Esophagus muscularis mucosa (tissue), 4 donors: Measurements from ENCODE around the gene SEC16A. TPM values are rescaled to one million over a fixed set of nuclear protein-coding genes. Genes with fewer than 3 reads are reported as not detected.
A peak's percentile ranks its signal among the peaks of the same experiment; 100 is the strongest.

Experiments used
- DNase-seq: peaks from one replicate; pipeline ENCODE4 v3.0.0-alpha.2; 2017; ENCODE audit errors: extremely low spot score
- H3K27ac ChIP-seq, 4 donors: fragments of 200-600 bp; sonication (generic); replicated peaks in 1 of 4; 1 replicate in 3 of 4; 2 replicates in 1 of 4; pipeline ENCODE4 v1.5.1; 2016 to 2019; ENCODE audit warnings: mild to moderate bottlenecking in 1 of 4
- H3K27me3 ChIP-seq, 4 donors: fragments of 200-600 bp; sonication (generic); one replicate each; pipeline versions ENCODE4 v1.5.1 to v1.6.0; 2016 to 2019
- H3K36me3 ChIP-seq, 4 donors: fragments of 200-600 bp; sonication (generic); one replicate each; pipeline ENCODE4 v1.5.1; 2016 to 2019
- H3K4me1 ChIP-seq, 4 donors: fragments of 200-600 bp; sonication (generic); one replicate each; pipeline ENCODE4 v1.5.1; 2016 to 2019
- H3K4me3 ChIP-seq, 4 donors: fragments of 200-600 bp; sonication (generic); 1 replicate in 2 of 4; 2 replicates in 2 of 4; pipeline ENCODE4 v1.5.1; 2016 to 2019; ENCODE audit warnings: mild to moderate bottlenecking in 4 of 4, moderate library complexity in 1 of 4
- H3K9me3 ChIP-seq, 4 donors: fragments of 200-600 bp; sonication (generic); 1 replicate in 3 of 4; 2 replicates in 1 of 4; pipeline ENCODE4 v1.5.1; 2016 to 2019
- EP300 ChIP-seq: sonication (generic); formaldehyde crosslinking; IDR thresholded peaks from one replicate; pipeline ENCODE4 v1.6.1; 2017; ENCODE audit warnings: antibody characterized with exemption
- POLR2A ChIP-seq: fragments of 450-650 bp; IDR thresholded peaks from one replicate; pipeline ENCODE4 v1.6.1; 2017; ENCODE audit warnings: antibody characterized with exemption, moderate library complexity, mild to moderate bottlenecking, low read depth
- POLR2AphosphoS5 ChIP-seq, 2 donors: sonication (generic); formaldehyde crosslinking; IDR thresholded peaks; one replicate each; pipeline ENCODE4 v1.6.1; 2017; ENCODE audit warnings: antibody characterized with exemption in 2 of 2
- WGBS: methylation state at CpG from one replicate; pipeline ENCODE4 v1.1.5; 2018; 5-methylcytosine and 5-hydroxymethylcytosine counted together
- intact Hi-C: fragments of 100-400 bp; cut with DNase I; formaldehyde crosslinking; loops from one replicate; pipeline ENCODE4 v1.15.1; 2023
- total RNA-seq, 4 donors: library from RNA; depleted of rRNA; stranded (reverse); fragments of >200 nt; gene quantifications; one replicate each; pipeline versions ENCODE4 v1.1.0 to v1.2.1, GENCODE V29; 2016
- TF ChIP-seq, protein P1 (sequence below), 3 experiments: fragments of 200-600 bp in 2 of 3; fragments of 450-650 bp in 1 of 3; sonication (generic) in 2 of 3; IDR thresholded peaks; one replicate each; pipeline ENCODE4 v1.5.1; 2017 to 2019; ENCODE audit warnings: antibody characterized with exemption in 3 of 3, mild to moderate bottlenecking in 2 of 3, moderate library complexity in 1 of 3

Gene SEC16A
- total RNA-seq, 4 donors from 2014 or later = 43.2 to 62.3 (median 51.3) TPM

DNA sequence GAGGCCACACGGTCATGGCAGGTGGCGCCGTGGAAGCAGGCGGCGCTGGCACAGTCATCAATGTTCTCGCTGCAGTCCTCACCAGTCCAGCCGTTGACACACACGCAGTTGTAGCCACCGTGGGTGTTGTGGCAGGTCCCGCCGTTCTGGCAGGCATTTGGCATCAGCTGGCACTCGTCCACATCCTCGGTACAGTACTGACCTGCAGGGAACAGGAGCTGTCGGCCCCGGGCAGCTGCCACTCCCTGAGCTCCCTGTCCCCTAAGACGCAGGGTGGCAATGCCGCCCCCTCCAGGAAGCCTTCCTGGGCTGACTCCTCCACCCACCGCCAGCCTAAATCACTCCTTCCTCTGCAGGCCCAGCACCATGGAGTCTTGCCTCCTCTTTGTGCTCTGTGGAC, 35.8 kb upstream of the SEC16A start:
- Histone ChIP-seq H3K27me3 (no peaks in the 10 kb centered on the region), H3K4me3 (no peak overlapping the region), H3K4me1 (peaks cover 13 to 40% (median 37%) of the 10 kb centered on the region in 4 donors), H3K27ac (no peak overlapping the region), H3K36me3 (peaks cover 47 to 100% (median 97%) of the 10 kb centered on the region in 4 donors), H3K9me3 (no peaks in the 10 kb centered on the region)
- DNase-seq = no peak
- WGBS = 90% methylated on average over 18 of the region's 18 CpGs
- TF ChIP-seq POLR2A (no peak), POLR2AphosphoS5 (IDR thresholded peaks at IDR 0.05) (no peak), EP300 (no peak)
- TF ChIP-seq, protein P1, sequence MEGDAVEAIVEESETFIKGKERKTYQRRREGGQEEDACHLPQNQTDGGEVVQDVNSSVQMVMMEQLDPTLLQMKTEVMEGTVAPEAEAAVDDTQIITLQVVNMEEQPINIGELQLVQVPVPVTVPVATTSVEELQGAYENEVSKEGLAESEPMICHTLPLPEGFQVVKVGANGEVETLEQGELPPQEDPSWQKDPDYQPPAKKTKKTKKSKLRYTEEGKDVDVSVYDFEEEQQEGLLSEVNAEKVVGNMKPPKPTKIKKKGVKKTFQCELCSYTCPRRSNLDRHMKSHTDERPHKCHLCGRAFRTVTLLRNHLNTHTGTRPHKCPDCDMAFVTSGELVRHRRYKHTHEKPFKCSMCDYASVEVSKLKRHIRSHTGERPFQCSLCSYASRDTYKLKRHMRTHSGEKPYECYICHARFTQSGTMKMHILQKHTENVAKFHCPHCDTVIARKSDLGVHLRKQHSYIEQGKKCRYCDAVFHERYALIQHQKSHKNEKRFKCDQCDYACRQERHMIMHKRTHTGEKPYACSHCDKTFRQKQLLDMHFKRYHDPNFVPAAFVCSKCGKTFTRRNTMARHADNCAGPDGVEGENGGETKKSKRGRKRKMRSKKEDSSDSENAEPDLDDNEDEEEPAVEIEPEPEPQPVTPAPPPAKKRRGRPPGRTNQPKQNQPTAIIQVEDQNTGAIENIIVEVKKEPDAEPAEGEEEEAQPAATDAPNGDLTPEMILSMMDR (IDR thresholded peaks at IDR 0.05) = no peak
- intact Hi-C loops = no loop called here

DNA sequence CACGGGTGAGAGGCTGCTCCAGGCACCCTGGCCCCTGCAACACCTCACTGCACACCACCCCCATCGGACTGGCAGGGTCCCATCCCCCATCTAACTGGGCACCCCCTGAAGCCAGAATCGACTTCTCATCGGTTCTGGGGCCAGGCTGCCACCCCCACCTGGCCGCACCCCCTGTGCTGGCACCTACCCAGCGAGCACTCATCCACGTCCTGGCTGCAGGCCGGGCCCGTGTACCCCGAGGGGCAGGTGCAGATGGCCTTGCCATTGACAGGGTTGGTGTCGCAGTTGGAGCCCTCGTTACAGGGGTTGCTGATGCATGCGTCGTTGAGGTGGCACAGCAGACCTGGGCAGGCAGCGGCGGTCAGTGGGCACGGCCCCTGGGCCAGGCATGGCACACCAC, 35.1 kb upstream of the SEC16A start:
- no peaks in the 10 kb centered on the region for H3K9me3 ChIP-seq
- H3K4me3 ChIP-seq = no peak overlapping the region
- no peaks in the 10 kb centered on the region for H3K27me3 ChIP-seq
- H3K36me3 ChIP-seq = peaks cover 46 to 100% (median 97%) of the 10 kb centered on the region in 4 donors
- no peak for DNase-seq
- intact Hi-C loops = no loop called here
- H3K27ac ChIP-seq = no peak overlapping the region
- 80% methylated on average over 8 of the region's 17 CpGs for WGBS
- peaks cover 19 to 34% (median 32%) of the 10 kb centered on the region in 4 donors for H3K4me1 ChIP-seq
- no peak for TF ChIP-seq EP300
- TF ChIP-seq POLR2A = no peak
- no peak for TF ChIP-seq POLR2AphosphoS5 (IDR thresholded peaks at IDR 0.05)
- TF ChIP-seq, protein P1 (IDR thresholded peaks at IDR 0.05) = no peak

- intact Hi-C loops = no loop called here
- H3K36me3 ChIP-seq = peaks cover 44 to 100% (median 97%) of the 10 kb centered on the region in 4 donors
- no peaks in the 10 kb centered on the region for H3K27me3 ChIP-seq
- no peak for DNase-seq
- H3K4me3 ChIP-seq = no peak overlapping the region
- no peak for TF ChIP-seq POLR2AphosphoS5 (IDR thresholded peaks at IDR 0.05)
- TF ChIP-seq EP300 = no peak
- TF ChIP-seq POLR2A = no peak
- TF ChIP-seq, protein P1 (IDR thresholded peaks at IDR 0.05) = no peak
- H3K27ac ChIP-seq = peak overlapping the region in 1 of 4 donors; percentile 22
- peaks cover 20 to 34% (median 28%) of the 10 kb centered on the region in 4 donors for H3K4me1 ChIP-seq
- 82% methylated on average over 20 of the region's 37 CpGs for WGBS
- H3K9me3 ChIP-seq = no peaks in the 10 kb centered on the region
Measured at GRCh38 chr9:136517012-136517743, 34.3 kb upstream of the SEC16A start.

GRCh38 chr9:136516191-136516654, 33.4 kb upstream of the SEC16A start:
- peak overlapping the region in 2 of 4 donors; percentile 14 to 18 for H3K27ac ChIP-seq

More at GRCh38 chr9:136516191-136516654, 33.4 kb upstream of the SEC16A start:
- peaks cover 51 to 100% (median 100%) of the 10 kb centered on the region in 4 donors for H3K36me3 ChIP-seq
- 72% methylated on average over 6 of the region's 19 CpGs for WGBS
- no peak overlapping the region for H3K4me3 ChIP-seq
- H3K9me3 ChIP-seq = no peaks in the 10 kb centered on the region
- TF ChIP-seq POLR2A (no peak), EP300 (no peak), POLR2AphosphoS5 (IDR thresholded peaks at IDR 0.05) (no peak)
- TF ChIP-seq, protein P1 (IDR thresholded peaks at IDR 0.05) = no peak
- no peak for DNase-seq
- H3K27me3 ChIP-seq = no peaks in the 10 kb centered on the region
- peaks cover 21 to 39% (median 29%) of the 10 kb centered on the region in 4 donors for H3K4me1 ChIP-seq
- intact Hi-C loops = no loop called here
